ENCODE measurements around the gene PACSIN2.
A peak's percentile ranks its signal among the peaks of the same experiment; 100 is the strongest.
"Not testable (repeated sequence)": the region's sequence is repeated elsewhere in the genome, so short reads cannot be mapped to it uniquely, and the experiment has no call there.

PACSIN2 gene, protein sequence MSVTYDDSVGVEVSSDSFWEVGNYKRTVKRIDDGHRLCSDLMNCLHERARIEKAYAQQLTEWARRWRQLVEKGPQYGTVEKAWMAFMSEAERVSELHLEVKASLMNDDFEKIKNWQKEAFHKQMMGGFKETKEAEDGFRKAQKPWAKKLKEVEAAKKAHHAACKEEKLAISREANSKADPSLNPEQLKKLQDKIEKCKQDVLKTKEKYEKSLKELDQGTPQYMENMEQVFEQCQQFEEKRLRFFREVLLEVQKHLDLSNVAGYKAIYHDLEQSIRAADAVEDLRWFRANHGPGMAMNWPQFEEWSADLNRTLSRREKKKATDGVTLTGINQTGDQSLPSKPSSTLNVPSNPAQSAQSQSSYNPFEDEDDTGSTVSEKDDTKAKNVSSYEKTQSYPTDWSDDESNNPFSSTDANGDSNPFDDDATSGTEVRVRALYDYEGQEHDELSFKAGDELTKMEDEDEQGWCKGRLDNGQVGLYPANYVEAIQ

DNA sequence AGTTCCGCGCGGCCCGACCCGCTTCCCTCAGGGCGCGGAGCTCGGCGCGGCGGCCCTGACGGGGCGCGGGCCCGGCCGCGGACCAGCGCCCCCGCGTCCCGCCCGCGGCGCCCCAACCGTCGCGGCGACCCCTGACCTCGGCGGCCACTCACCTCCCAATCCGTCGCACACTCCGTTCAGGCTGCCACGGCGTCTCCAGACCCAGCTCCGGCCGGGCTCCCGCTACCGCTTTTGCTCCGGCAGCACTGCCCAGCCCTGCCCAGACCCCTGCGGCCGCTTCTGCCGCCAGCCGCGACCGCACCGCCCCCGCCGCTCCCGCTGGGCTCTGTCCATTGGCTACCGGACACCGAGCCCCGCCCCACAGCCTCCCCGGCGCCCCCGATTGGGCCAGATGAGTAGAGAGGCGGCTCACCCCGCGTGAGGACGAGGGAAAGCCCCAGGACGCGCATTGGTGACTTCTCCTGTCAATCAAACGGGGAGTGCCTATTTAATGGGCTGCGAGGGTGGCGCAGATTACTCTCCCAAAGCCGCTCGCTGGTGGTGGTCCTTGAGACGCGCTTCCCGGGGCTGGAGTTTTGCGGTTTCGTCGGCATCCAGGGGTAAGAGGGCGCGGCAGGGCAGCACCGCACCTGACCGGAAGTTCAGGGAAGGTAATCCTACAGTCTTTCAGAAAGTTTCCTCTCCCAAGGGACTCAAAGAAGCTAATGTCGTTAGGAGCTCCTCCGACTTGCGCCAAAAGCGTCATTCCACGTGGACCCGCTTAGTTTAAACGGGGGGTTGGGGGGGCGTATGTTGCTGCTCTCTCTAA lies at the start of gene PACSIN2:
Gene PACSIN2, minus strand, starts transcription at position 281 of the 808 bp plus-strand sequence. CDS start 103,069 bp downstream, outside the sequence.
- peak; percentile 100 for DNase-seq

DNA sequence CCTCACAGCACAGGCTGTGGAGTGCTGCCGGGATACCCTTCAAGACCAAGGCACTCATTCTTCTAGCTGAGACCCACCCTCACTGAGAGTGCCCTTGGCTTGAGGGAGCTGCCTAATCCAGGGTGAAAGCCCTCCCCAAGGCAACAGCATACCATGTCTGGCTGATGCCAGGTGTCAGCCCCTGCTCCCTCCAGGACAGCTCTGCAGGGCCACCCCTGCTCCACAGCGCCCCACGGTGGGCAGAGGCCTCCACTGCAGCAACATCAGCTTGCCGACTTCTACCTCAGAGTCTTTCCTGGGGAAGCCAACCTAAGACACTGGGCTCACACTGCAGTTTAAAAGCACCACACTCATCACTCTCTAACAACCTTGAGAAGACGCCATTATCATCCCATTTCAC lies 45.2 kb upstream of the PACSIN2 start:
- DNase-seq: peak; percentile 74

DNA sequence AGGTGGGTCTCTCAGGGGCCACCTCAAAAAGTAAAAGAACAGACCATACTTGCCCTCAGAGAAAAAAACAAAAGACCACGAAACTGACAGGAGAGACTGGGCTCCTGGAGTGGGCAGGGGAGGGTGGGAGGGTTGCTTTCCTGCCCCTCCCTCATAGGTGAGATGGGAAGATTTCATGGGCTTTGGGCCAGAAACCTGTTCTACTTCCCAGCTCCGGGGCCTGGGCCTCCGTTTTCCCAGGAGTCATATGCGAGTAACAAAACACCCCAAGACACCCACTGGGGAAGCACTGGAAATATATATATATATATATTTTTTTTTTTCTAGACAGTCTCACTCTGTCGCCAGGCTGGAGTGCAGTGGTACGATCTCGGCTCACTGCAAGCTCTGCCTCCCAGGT lies 42.7 kb upstream of the PACSIN2 start:
- no peak for DNase-seq

DNA sequence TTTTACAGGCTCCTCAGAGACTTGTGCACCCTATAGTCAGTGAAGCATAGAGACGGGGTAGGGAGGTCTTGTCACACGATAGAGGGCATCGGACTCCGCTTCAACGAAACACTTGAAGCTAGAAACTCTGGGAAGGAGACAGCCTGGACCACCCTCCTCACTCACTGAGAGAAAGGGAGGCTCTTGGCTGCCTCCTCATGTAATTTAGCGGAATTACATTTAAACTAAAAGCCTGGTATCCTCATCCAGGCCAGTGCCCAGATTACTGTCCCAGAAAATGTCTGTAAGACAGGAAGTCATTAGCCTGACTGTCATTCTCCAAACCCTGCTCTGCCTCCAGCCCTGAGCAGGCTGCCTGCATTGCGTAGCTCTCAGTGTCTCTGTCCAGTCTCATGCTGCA lies 38.2 kb upstream of the PACSIN2 start:
- no peak for DNase-seq

DNA sequence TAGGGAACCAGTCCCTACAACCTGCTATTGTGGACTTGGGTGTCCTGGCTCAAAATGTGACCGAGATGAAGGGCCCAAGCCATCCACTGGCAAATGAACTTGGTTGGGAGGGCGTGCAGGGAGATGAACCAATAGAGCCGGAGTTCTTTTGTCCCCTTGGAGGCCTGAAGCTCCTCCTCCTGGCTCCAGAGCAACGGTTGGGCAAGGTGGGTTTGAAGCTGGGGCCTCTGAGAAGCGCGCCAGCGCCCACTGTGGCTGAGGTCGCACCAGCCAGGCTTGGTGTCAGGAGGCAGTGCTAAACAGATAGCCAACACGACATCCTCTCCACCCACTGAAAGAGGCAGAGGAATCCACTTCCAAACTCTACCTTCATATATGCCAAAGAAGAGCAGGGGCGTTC lies 36.0 kb upstream of the PACSIN2 start:
- DNase-seq: no peak

DNA sequence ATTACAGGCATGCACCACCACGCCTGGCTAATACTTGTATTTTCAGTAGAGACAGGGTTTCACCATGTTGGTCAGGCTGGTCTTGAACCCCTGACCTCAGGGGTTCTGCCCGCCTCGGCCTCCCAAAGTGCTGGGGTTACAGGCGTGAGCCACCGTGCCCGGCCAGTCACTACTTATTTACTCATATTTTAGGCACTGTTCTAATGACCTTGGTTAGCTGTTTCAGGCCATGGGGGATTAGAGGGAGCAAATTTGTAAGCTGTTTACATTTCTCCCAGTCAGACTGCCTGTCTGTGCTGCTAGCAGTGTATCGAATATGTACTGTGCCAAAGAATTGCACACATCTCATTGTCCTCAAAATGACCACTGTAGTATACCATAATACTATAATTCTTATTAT lies 32.7 kb upstream of the PACSIN2 start:
- DNase-seq: no peak

DNA sequence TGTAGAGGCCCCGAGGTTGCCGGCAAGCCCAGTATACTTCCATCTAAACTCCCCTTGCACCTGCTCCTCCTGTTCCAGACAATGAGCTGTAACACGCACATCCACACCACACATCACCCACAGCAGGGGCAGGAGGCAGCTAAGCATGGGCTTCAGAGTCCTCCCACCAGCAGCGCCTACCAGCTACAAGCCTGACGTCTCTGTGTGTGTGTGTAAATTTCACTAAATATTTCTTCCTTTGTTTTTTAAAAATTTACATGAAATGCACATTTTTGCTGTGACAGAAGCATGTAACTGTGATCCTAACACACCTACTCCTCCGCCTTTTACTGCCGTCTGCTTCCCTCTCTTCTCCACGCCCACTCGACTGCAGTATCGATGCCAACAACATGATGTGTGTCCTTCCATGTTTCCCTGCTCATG lies 29.4 kb upstream of the PACSIN2 start:
- DNase-seq: no peak

DNA sequence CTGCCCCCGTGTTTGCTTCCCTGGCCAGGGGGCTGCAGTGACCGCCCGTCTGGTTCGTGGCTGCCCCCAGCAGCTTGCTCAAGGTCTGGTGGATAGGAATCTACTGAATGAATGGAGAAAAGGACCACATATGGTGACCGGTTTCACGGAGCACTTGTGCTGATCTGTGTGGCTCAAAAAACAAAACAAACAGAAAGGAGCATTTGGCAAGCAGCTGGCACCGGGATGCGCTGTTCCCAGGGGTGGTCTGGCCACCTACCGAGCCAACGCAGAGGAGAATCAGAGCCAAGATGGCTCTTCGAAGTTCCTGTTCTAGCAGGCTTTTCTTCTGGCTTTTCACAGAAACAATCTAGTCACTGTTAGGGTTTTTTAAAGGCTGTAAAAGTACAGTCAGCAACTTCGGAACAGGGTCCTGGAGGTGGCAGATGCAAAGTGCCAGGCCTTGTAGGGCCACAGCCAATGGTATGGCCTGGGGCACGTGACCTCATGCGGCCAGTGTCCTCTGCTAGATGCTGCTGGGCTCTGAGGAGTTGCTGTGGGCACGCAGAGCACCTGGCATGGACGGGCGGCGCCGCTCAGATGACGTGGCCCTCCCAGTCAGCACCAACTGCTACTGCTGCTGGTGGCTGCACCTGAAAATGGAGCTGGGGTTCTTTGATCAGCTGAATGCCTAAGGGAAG lies 27.3 kb upstream of the PACSIN2 start:
- DNase-seq: no peak

DNA sequence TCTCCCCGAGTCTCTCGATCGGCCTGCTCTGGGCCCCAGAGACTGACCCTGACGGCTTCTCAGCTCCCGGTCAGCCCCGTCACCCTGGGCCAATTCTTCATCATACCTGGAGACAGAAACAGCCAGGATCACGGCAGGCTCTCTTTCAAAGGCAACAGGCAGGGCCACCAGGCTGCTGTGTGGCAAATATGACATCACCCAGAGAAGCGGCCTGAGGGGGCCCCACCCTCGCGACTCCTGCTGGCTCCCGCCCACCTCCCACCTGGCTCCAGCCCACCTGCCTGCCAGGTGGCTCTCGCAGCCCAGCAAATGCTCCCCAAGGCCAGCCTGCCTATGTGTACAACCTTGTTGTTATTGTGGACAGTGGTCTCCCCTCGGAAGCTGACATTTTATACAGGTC lies 24.9 kb upstream of the PACSIN2 start:
- DNase-seq: no peak

DNA sequence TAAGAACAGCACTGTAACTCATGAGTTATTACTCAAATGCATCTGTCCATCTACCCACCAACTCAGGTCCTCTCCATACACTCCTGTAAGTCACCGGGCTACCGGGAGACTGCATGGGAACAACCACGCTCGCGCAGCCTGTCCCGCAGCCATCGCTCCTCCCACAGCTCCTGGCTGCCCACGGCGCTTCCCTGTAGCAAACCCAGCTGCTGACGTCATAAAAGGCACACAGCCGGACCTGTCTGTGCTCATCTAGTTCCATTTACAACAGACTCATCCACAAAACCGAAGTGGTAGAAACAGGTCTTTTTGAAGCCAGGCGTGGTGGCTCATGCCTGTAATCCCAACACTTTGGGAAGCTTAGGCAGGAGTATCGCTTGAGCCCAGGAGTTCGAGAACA lies 23.4 kb upstream of the PACSIN2 start:
- DNase-seq: no peak

DNA sequence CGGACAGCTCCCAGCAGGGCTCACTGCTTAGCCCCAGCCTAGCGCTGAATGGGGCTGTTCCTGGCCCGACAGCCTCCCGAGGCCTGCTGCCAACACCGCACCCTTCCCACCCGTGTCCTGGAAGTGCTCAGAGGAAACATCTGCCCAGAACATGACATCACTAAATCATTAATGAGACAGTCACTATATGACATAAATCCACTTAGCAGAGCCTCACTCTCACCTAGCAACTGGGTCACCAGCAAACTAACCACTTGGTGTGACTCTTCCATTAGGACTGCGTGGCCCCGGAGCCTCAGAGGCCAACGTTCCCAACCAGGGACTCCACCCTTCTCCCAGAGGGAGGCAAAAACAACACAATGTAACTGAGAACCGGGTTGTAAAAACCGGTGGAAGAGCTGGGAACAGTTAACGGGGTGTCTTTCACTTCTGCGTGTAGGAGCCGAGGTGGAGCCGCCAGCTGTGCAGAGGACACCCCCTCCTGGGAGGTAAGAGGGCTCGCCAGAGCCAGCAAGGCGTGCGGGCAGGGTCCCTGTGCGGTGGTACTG lies 21.4 kb upstream of the PACSIN2 start:
- no peak for DNase-seq

DNA sequence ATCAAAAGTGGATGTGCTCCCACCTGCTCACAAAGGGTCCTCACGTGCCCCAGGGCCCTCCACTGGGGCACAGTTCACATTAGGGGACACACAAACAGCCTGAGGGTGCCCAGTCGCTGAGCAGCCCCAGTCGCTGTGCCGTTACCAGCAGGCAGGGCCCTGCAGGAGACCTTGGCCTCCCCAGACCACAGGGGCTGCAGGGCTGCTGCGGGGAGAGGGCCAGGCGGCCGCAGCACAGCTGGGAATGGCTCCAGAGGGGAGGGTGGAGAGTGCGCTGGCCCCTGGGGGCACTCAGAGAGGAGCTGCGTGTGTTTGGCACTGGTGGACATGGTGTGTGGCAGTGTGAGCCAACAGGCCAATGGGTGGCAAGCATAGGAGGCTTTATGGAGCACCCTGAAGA lies 20.3 kb upstream of the PACSIN2 start:
- DNase-seq: no peak

DNA sequence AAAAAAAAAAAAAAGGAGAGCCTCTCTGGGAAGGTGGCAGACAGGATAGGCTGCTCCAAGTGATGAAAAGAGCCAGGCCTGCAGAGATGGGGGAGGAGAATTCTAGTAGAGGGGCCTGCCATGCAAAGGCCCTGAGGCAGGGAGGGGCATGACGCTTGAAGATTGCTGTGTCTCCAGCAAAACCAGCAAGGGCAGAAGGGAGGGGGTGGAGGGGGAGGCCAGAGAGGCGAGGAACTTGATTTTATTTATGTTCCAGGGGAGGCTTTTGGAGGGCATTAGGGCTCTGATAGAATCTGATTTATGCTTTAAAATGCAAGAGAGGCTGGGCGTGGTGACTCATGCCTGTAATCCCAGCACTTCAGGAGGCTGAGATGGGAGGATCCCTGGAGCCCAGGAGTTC lies 16.7 kb upstream of the PACSIN2 start:
- DNase-seq: no peak

DNA sequence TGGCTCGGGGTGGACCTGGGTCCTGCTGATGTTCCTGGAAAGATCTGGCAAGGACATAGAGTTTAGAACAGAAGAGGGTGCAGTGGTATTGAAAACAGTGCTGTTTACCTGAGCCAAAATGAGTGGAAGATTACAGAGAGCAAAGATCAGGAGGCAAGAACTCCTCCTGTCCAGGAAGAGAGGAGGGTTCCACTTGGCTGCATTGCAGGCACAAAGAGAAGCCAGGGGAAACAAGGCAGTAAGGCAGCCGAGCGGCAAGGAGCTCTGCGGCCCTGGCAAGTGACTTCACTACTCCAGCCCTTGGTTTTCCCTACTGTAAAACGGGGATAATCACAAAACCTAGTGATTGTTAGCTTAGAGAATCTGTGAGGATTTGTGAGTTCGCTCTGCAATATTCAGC lies 3.7 kb upstream of the PACSIN2 start:
- no peak for DNase-seq

DNA sequence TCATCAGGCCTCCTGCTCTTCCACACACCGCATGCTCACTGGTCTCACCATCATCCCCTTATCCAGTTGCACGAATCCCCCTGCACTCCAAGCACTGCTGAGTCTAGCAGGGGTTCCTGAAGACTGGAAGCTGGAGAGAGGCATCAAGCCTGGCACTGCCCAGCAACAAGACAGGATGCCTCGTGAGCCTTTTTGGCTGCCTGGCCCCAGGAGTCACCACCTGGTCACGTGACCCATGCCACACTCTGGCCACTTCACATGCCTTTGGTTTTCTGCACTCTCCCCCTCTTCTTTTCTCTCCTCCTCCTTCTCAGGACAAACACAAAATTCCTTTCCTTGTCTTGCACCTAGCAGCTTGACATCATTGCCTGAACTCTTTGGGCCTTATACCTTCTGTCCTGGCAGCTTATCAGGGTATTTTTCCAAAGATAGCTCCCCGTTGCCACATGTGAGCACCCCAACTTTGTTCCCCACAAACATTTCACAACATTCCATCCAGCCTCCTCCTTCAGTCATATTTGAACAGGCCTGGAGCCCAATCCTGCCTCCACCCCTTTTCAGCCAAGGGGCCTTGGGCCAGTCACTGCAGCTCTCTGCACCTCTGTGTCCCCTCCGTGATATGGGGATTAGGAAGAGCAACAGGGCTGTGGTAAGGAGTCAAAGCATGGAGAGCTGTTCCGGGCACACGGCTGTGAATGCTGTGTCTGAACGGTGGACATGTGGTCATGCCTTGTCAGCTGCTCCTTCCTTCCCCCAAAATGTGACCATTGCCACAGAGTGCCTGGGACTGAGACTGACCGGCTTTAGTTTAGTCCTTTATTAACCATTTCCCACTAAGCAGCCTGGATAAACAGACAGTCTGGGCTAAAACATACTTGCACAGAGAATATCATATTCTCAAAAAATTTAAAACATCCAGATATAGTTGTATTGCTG lies 2.8 kb upstream of the PACSIN2 start:
- no peak for DNase-seq

DNA sequence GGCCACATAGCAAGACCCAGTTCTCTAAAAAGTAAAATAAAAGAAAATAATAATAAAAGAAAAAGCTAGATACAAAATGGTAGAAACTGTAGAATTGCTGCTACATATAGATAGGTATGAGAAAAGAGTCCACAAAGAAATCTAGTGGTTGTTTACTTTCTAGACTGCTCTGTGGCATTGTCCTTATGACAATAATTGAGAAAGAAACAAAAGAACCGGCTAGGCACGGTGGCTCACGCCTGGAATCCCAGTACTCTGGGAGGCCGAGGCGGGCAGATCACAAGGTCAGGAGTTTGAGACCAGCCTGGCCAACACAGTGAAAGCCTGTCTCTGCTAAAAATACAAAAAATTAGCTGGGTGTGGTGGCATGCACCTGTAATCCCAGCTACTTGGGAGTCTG lies 1.2 kb upstream of the PACSIN2 start:
- not testable (repeated sequence) for DNase-seq

DNA sequence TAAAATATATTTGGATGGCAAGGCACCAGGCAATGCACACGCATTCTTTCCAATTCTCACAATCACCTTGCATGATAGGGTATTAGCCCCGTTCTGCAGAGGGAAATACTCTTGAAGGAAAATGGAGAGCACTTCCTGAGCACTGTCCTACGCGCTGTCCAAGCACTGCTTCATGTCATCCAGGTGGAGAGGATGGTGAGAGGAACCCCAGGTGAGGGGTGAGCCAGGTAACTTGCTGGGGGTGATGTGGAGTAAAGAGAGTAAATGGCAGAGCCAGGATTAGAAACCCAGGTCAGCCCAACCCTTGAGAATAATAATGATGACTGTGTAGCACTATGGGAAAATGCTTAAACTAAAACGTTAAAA lies 711 bp upstream of the PACSIN2 start:
- no peak for DNase-seq

DNA sequence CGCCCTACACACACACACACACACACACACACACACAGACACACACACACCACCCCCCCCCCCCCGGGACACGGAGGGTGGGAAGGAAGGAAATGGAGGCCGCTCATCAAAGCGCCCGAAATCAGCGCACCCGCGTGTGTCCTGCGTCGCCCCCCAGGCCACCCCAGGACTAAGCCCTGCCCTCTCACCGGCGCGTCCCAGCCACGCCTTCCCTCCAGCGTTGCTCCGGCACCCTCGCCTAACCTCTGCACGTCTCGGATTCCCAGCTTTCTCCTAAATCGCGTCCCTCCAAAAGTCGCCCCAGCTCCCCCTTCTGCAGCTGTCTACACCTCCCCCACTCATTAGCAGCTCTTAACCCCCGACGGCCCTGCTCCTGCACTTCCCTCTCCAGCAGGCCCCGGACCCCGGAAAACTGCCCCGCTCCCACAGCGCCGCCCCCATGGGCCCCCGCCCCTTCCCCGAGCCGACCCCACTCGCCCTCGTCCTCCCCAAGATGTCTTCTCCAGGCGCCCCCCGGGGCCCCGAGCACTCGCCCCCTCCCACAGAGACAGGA lies 557 bp downstream of the PACSIN2 start:
- peak; percentile 80 for DNase-seq

DNA sequence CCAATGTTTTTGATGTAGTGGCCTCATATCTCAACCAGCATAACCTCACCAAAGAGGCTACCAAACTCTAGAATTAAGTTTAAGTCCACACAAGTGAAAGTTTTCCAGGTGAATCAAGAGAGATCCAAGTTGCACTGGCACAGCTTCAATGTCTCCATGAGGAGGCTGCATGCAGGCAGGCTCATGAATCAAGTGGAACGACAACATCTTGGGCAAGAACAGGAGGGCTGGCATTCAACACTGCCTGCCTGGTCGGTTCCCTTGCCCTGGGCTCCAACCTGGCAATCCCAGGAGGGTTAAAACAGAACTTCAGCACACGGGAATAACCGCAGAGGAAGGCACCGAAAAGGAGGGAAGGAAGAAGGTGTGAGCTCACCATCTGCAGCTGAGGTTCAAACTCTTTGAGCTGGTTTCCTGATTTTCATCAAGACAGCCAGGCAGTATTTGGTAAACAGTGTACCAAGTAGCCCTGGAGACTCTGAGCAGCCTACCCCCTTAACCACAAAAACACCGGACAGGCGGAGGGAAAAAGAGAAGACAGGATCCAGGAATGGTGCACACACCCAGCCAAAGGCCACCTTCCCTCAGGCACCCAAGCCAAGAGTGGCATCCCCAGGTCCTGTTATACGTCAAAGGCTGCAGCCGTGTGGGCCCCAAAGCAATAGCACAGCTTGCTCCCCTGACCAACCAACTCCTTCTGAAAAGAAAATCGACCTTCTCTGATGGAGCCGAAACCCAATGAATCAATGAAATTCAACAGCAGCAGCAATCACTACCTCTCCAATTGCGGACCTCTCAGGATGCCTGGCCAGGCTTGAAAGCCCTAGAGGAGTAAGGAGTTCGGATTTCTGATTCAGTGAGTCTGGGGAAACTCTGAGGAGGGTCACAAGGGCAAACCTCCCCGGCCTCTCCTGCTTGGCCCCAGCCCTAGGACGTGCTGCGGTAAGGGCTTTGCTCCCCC lies 1.3 kb downstream of the PACSIN2 start:
- peak; percentile 64 for DNase-seq

DNA sequence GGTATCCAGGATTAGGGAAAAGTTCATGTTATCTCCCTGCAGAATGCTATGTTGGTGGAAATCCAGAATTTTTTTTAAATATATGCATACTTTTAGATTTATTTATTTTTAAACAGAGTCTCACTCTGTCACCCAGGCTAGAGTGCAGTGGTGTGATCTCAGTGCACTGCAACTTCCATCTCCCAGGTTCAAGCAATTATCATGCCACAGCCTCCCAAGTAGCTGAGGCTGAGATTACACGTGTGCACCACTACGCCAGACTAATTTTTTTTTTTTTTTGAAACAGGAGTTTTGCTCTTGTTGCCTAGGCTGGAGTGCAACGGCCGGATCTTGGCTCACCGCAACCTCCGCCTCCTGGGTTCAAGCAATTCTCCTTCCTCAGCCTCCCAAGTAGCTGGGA lies 2.6 kb downstream of the PACSIN2 start:
- DNase-seq: no peak

DNA sequence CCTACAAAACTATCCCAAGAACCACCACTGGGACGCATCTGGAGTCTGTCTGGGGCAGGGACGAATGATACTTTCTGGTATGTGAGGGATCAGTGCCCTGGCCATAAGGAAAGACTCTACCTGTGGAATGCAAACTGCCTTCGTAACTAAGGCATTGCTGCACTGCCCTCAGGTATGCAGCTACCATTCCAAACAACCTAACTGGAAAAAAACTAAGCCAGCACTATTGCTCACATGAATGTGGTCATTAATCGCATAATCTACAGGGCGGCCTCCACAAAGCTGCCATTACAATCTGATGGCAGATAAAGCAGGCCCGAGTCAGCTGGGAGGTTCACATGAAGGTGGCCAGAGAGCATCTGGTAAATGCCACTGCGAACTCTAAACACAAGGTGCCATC lies 3.9 kb downstream of the PACSIN2 start:
- no peak for DNase-seq
